ENCODE results near the gene PYGO2. TPM values are rescaled to one million over a fixed set of nuclear protein-coding genes. Genes with fewer than 3 reads are reported as not detected.

Gene PYGO2
- total RNA-seq, 1 experiment from 2014 or later = 35.9 TPM

DNA sequence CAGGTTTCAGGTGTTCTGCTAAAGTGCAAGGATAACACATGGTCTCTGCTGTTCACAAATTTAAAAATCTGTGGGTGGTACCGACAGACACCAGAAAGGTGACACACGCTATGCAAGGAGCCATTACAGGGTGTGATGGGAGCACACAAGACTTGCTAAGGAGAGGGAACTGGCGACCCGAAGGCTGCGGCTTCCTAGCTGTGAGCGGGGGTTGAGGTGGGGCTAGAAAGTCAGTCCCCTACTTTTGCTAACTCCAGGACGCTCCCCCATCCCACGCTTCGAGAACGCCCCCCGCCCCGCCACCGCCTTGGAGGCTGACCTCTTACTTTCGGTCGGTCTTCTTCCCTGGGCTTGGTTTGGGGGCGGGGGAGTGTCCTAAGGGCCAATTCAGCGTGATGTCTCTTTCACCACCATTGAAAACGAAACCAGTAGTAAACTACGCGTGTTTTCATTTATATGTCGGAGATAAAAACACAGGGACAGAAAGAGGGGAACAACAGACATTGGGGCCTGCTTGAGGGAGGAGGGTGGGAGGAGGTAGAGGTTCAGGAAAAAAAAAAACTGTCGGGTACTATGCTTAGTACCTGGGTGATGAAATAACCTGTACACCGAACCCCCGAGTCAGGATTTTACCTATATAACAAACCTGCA is 14.0 kb upstream of the PYGO2 start:
- no peaks in the 10 kb centered on the region for H3K9me3 Mint-ChIP-seq (ENCODE audit: unreplicated experiment)
- no peaks in the 10 kb centered on the region for H3K27me3 Mint-ChIP-seq (ENCODE audit: insufficient read depth, unreplicated experiment)
- TF ChIP-seq, protein P1, sequence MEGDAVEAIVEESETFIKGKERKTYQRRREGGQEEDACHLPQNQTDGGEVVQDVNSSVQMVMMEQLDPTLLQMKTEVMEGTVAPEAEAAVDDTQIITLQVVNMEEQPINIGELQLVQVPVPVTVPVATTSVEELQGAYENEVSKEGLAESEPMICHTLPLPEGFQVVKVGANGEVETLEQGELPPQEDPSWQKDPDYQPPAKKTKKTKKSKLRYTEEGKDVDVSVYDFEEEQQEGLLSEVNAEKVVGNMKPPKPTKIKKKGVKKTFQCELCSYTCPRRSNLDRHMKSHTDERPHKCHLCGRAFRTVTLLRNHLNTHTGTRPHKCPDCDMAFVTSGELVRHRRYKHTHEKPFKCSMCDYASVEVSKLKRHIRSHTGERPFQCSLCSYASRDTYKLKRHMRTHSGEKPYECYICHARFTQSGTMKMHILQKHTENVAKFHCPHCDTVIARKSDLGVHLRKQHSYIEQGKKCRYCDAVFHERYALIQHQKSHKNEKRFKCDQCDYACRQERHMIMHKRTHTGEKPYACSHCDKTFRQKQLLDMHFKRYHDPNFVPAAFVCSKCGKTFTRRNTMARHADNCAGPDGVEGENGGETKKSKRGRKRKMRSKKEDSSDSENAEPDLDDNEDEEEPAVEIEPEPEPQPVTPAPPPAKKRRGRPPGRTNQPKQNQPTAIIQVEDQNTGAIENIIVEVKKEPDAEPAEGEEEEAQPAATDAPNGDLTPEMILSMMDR (IDR thresholded peaks at IDR 0.05; ENCODE audit: unreplicated experiment) = no peak
- DNase-seq (ENCODE audit: unreplicated experiment) = peak; percentile 66
- H3K36me3 Mint-ChIP-seq (ENCODE audit: insufficient read depth, unreplicated experiment) = peaks cover 35% of the 10 kb centered on the region
- H3K27ac Mint-ChIP-seq (ENCODE audit: low read depth, unreplicated experiment) = no peak overlapping the region
- H3K4me3 Mint-ChIP-seq (ENCODE audit: unreplicated experiment) = no peak overlapping the region
- BruUV-seq (replicated peaks) = TSS peak; percentile 49
- POLR2A ChIA-PET = interaction anchor here (0.6 to 41.1 kb wide), 20 partner anchors 5 to 1009 kb away, joined by 3 to 1917 read pairs (median 7); partner anchors contain the start of genes ADAM15, CKS1B, EFNA1 and EFNA4
- H3K4me1 Mint-ChIP-seq (ENCODE audit: insufficient read depth, unreplicated experiment) = peaks cover 32% of the 10 kb centered on the region
- intact Hi-C loops (cut with micrococcal nuclease) = no loop called here
- CTCF ChIA-PET = interaction anchor here (0.6 to 3.0 kb wide), 8 partner anchors 9 to 42 kb away, joined by 3 to 17 read pairs (median 4); no protein-coding TSS in a partner anchor

DNA sequence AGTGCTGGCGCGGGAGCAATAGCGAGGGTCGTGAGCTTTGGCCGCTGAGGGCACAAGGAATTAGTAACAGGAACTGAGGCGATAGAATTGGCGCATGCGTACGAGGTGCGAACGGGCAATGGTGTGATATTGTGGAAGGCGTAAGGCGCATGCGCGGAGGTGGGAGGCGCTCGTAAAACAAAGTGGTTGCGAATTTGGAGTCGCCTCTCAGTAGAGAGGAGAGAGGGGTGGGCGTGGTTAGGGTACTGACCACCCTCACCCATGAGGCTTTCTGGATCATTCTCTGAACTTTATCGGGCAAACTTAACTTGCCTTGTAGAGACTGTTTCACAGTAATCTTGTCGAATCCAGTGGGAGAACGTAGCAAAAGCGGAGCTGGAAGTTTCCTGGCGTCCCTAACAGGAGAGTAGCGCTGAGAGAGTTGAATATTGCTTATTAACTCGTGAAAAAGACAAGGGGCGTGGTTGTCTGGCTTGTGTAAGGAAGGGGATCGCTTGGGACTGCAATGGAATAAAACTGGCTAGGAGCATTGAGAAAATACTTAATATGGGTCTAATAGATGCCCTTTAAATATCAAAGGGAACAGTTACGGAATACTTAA is 13.3 kb upstream of the PYGO2 start:
- Mint-ChIP-seq H3K4me3 (ENCODE audit: unreplicated experiment) (no peak overlapping the region), H3K27ac (ENCODE audit: low read depth, unreplicated experiment) (no peak overlapping the region), H3K27me3 (ENCODE audit: insufficient read depth, unreplicated experiment) (no peaks in the 10 kb centered on the region), H3K36me3 (ENCODE audit: insufficient read depth, unreplicated experiment) (peaks cover 37% of the 10 kb centered on the region), H3K4me1 (ENCODE audit: insufficient read depth, unreplicated experiment) (peaks cover 32% of the 10 kb centered on the region), H3K9me3 (ENCODE audit: unreplicated experiment) (no peaks in the 10 kb centered on the region)
- no TSS peak for BruUV-seq (replicated peaks)
- POLR2A ChIA-PET = interaction anchor here (0.6 to 41.1 kb wide), 23 partner anchors 4 to 755 kb away, joined by 3 to 1917 read pairs (median 9); partner anchors contain the start of genes ADAM15, CKS1B, EFNA1 and EFNA3
- intact Hi-C loops (cut with micrococcal nuclease) = loop anchor here (1.0 to 5.0 kb wide), 2 partner anchors 27 to 197 kb away; partner anchors contain the start of genes KRTCAP2, TRIM46 and ZBTB7B
- CTCF ChIA-PET = interaction anchor here (0.6 to 6.7 kb wide), 7 partner anchors 7 to 494 kb away, joined by 3 to 64 read pairs (median 5); partner anchors contain the start of genes PBXIP1 and ZBTB7B
- TF ChIP-seq, protein P1 (IDR thresholded peaks at IDR 0.05; ENCODE audit: unreplicated experiment) = no peak
- DNase-seq (ENCODE audit: unreplicated experiment) = peak; percentile 100

DNA sequence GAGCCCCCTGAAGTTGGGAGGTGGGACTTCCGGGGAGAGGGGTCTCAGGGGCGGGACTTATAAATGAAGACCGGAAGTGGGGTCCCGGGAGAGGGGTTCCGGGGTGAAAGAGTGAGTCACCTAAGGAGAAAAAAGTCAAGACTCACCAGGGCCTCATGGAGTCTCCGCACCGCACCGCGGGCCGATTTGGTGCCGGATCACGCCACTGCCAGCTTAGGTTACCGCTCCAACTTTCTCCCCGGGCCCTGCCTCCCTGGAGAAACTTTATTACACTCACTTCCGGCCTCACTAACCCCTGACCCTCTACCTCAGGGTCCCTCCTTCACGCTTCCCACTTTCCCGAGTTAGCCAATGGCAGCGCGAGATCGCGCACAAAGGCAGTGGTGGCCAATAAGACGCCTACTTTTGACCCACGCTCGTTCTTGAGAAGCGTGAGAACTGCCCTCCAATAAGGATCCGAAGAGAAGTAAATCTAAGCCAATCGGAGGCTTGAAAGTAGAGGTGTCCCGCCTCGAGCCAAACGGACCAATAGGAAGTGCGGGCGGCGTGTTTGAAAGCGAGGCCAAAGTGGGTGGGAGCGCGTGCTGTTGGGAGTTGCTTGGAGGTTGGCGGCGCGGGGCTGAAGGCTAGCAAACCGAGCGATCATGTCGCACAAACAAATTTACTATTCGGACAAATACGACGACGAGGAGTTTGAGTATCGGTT is 12.7 kb upstream of the PYGO2 start, which contains the start of gene CKS1B:
Gene CKS1B, plus strand, starts transcription at position 580 of the 706 bp plus-strand sequence. Its CDS starts 65 bp downstream, at position 645.
- TF ChIP-seq, protein P1 (IDR thresholded peaks at IDR 0.05; ENCODE audit: unreplicated experiment) = no peak
- Mint-ChIP-seq H3K4me1 (ENCODE audit: insufficient read depth, unreplicated experiment) (peaks cover 32% of the 10 kb centered on the region), H3K27ac (ENCODE audit: low read depth, unreplicated experiment) (no peak within 1 kb of the TSS), H3K27me3 (ENCODE audit: insufficient read depth, unreplicated experiment) (no peaks in the 10 kb centered on the region), H3K9me3 (ENCODE audit: unreplicated experiment) (no peaks in the 10 kb centered on the region), H3K36me3 (ENCODE audit: insufficient read depth, unreplicated experiment) (peaks cover 33% of the 10 kb centered on the region), H3K4me3 (ENCODE audit: unreplicated experiment) (no peak within 1 kb of the TSS)
- ChIA-PET CTCF (interaction anchor here (0.8 to 6.7 kb wide), 13 partner anchors 8 to 493 kb away, joined by 3 to 64 read pairs (median 5); partner anchors contain the start of genes FLAD1, LENEP, PBXIP1 and PYGO2), POLR2A (interaction anchor here (0.6 to 41.1 kb wide), 32 partner anchors 3 to 1438 kb away, joined by 3 to 1917 read pairs (median 6); partner anchors contain the start of genes ADAM15, CKS1B, EFNA1 and EFNA3)
- no TSS peak for BruUV-seq (replicated peaks)
- intact Hi-C loops (cut with micrococcal nuclease) = loop anchor here (1.0 to 5.0 kb wide), 2 partner anchors 28 to 198 kb away; partner anchors contain the start of genes KRTCAP2, TRIM46 and ZBTB7B
- peak; percentile 100 for DNase-seq (ENCODE audit: unreplicated experiment)

Measured in MCF 10A (cell line).